ENCODE data around the gene XKR8.

The XKR8 gene

GRCh38 chr1:27999055-27999454, 39.3 kb downstream of the XKR8 start:
- TF ChIP-seq REST (IDR thresholded peaks at IDR 0.05; ENCODE audit: insufficient read depth in 1 of 2, low read depth in 2 of 2, low read length in 2 of 2), result no peak

DNA sequence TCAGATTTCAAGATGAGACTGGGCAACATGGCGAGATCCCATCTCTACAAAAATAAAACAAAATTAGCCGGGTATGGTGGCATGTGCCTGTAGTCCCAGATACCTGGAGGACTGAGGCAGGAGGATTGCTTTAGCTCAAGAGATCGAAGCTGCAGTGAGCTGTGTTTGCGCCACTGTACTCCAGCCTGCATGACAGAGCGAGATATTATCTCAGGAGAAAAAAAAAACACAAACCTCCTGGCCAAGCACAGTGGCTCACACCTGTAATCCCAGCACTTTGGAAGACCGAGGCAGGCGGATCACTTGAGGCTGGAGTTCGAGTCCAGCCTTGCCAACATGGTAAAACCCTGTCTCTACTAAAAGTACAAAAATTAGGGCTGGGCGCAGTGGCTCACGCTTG, 42.8 kb downstream of the XKR8 start:
- TF ChIP-seq FOXP2 (optimal IDR thresholded peaks at IDR 0.05; ENCODE audit: borderline replicate concordance, extremely low read depth, extremely low read length, insufficient read depth) (no peak), TAF1 (IDR thresholded peaks at IDR 0.05; ENCODE audit: borderline replicate concordance, insufficient read depth, low read length) (no peak), REST (IDR thresholded peaks at IDR 0.05; ENCODE audit: insufficient read depth in 1 of 2, low read depth in 2 of 2, low read length in 2 of 2) (no peak), SIN3A (IDR thresholded peaks at IDR 0.05; ENCODE audit: borderline replicate concordance, insufficient read depth, low read length) (no peak), POLR2AphosphoS5 (IDR thresholded peaks at IDR 0.05; ENCODE audit: low read depth, low read length) (no peak)

DNA sequence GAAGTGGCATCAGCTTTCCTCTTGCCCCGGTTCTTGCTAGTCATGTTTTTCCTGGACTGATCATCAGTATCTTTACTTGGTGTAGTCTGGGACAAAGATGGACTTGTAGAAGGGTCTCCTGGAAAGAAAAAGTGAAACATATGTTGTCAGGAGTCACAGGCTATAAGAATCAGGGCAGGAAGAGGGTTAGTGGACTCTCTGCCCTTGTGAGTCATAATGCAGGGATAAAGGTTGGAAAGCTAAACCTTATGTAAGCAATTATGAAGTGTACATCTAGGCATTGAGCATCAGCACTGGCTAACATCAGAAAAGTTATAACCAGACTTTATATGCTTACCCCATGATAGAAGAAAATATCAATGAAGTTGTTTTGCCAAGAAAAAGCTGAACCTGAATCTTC, 51.2 kb downstream of the XKR8 start:
- TF ChIP-seq REST (IDR thresholded peaks at IDR 0.05; ENCODE audit: insufficient read depth in 1 of 2, low read depth in 2 of 2, low read length in 2 of 2) (no peak), TAF1 (IDR thresholded peaks at IDR 0.05; ENCODE audit: borderline replicate concordance, insufficient read depth, low read length) (no peak), FOXP2 (optimal IDR thresholded peaks at IDR 0.05; ENCODE audit: borderline replicate concordance, extremely low read depth, extremely low read length, insufficient read depth) (no peak), SIN3A (IDR thresholded peaks at IDR 0.05; ENCODE audit: borderline replicate concordance, insufficient read depth, low read length) (no peak), POLR2AphosphoS5 (IDR thresholded peaks at IDR 0.05; ENCODE audit: low read depth, low read length) (no peak)
